ENCODE data around the gene PIH1D1. TPM values are rescaled to one million over a fixed set of nuclear protein-coding genes. Genes with fewer than 3 reads are reported as not detected.

Gene PIH1D1
- total and polyA plus RNA-seq, 2 experiments from 2014 or later = 103 to 164 TPM

DNA sequence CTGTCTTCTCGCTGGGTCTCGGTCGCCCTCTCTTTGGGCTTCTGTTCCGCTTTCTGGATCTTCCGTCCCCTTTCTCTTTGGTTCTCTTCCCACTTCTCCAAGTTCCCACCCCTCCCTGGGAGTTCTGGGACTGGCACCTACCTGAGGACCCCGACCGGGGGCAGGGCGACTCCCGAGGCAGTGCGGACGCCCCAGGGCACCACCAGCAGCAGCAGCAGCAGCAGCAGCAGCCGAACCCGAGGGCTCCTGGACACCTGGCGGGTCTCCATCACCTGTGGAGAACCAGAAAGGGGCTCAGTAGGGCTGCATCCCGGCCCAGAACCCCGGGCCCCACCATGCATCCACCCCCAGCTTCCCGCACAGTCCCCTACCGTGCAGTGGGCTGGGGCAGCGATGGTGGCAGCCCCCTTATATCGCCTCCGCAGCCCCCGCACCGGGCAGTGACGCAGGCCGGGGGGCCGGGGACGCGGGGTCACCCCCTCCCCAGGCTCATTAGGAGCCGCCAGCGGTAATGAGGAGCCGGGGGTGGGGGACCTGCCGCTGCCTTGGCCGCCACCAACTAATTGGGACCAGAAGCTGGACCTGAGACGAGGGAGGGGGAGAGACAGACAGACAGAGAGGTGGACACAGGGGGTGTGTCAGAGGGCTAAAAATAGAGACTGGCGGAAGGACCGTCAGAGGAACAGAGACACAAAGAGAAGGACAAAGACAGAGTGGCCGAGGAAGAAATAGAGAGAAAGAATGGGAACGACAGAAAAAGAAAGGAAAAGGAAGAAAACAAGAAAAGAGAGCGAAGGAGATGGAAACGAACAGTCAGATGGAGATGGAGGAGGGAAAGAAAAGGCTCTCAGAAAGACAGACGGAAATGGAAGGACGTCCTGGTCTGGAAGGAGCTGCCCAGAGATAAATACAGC, 28.3 kb downstream of the PIH1D1 start, which contains the start of gene PTH2:
TSS of gene PTH2 (minus strand) at position 371 of the 914 bp plus-strand sequence. CDS start at position 269, 102 bp downstream.
- peaks cover 73% of the 10 kb centered on the region for H3K27me3 Mint-ChIP-seq (ENCODE audit: insufficient read depth, low read depth, poor library complexity)

DNA sequence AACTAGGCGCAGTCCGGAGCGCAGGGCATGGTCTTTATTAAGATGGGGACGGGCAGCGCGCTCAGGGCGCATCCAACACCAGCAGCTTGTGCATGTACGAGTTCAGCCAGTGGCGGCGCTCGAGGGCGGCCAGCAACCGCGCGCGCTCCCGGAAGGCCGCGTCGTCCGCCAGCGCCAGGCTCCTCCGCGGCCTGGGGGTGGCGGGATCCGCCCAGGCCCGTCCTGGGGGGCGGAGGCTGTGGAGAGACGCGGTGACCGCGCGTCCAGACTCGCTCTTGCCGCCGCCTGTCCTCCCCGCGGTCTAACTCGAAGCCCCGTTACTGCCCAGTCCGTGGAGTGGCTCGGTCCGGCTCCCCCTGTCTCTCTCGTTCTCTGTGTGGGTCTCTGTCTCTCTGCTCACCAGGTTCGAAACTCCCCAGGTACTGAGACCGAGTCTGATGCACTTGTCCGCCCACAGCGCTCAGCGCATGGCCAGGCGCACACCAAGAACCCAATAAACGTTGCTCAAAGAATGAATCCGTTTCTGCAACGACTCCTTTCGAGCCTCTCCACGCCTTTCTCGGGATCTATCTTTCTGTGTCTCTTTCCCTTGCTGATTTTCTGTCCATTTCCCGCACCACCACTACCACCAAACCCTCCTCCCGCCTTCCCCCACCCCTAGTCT, 29.1 kb downstream of the PIH1D1 start:
- H3K4me2 ChIP-seq = peak overlapping the region; percentile 84
- H3K9me2 ChIP-seq (ENCODE audit: insufficient read depth) = no peaks in the 10 kb centered on the region
- H3K27ac Mint-ChIP-seq = no peak overlapping the region
- DNase-seq (ENCODE audit: low spot score) = peak; percentile 86
- peaks cover 29% of the 10 kb centered on the region for H3F3A ChIP-seq (replicated peaks; ENCODE audit: low read depth)
- H3K27ac ChIP-seq (ENCODE audit: low read depth) = no peak overlapping the region
- H2AFZ ChIP-seq = peak overlapping the region; percentile 96
- H3K4me3 ChIP-seq = peak overlapping the region; percentile 61
- H3K4me1 Mint-ChIP-seq = peaks cover 61% of the 10 kb centered on the region
- peak; percentile 51 for ATAC-seq
- H3K36me3 ChIP-seq (ENCODE audit: insufficient read depth) = no peaks in the 10 kb centered on the region
- peaks cover 4% of the 10 kb centered on the region; the same call in 1 of the 2 replicates for H4K20me1 ChIP-seq (replicated peaks; ENCODE audit: insufficient read depth)
- peaks cover 61% of the 10 kb centered on the region for H3K27me3 ChIP-seq (ENCODE audit: insufficient read depth)
- peak overlapping the region; percentile 70 for H3K4me3 Mint-ChIP-seq
- peaks cover 43% of the 10 kb centered on the region for H3K4me1 ChIP-seq (ENCODE audit: insufficient read depth)
- no peaks in the 10 kb centered on the region; the same call in 2 of the 3 replicates for H3K36me3 Mint-ChIP-seq (ENCODE audit: low read depth)
- no peaks in the 10 kb centered on the region for H3K79me2 ChIP-seq (replicated peaks; ENCODE audit: insufficient read depth)
- peaks cover 3% of the 10 kb centered on the region for H3K9me3 Mint-ChIP-seq
- TF ChIP-seq POLR2AphosphoS5 (IDR thresholded peaks at IDR 0.05; ENCODE audit: low read depth) (no peak; the same call in 1 of the 2 replicates), CREB1 (CRISPR knock-in tag; IDR thresholded peaks at IDR 0.05; ENCODE audit: low read depth) (peak; percentile 66)
- TF ChIP-seq, protein P1, sequence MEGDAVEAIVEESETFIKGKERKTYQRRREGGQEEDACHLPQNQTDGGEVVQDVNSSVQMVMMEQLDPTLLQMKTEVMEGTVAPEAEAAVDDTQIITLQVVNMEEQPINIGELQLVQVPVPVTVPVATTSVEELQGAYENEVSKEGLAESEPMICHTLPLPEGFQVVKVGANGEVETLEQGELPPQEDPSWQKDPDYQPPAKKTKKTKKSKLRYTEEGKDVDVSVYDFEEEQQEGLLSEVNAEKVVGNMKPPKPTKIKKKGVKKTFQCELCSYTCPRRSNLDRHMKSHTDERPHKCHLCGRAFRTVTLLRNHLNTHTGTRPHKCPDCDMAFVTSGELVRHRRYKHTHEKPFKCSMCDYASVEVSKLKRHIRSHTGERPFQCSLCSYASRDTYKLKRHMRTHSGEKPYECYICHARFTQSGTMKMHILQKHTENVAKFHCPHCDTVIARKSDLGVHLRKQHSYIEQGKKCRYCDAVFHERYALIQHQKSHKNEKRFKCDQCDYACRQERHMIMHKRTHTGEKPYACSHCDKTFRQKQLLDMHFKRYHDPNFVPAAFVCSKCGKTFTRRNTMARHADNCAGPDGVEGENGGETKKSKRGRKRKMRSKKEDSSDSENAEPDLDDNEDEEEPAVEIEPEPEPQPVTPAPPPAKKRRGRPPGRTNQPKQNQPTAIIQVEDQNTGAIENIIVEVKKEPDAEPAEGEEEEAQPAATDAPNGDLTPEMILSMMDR (conservative IDR thresholded peaks at IDR 0.05; ENCODE audit: low read depth in 2 of 2) = peak; percentile 58 to 78
- H3K27me3 Mint-ChIP-seq (ENCODE audit: insufficient read depth, low read depth, poor library complexity) = peaks cover 67% of the 10 kb centered on the region

More for the DNA sequence above, 28.3 kb downstream of the PIH1D1 start, which contains the start of gene PTH2:
- peaks cover 63% of the 10 kb centered on the region for H3K4me1 Mint-ChIP-seq
- peak within 1 kb of the TSS; percentile 96 for H2AFZ ChIP-seq
- no peak within 1 kb of the TSS for H3K27ac Mint-ChIP-seq
- ATAC-seq (no peak), DNase-seq (ENCODE audit: low spot score) (no peak)
- peaks cover 30% of the 10 kb centered on the region for H3F3A ChIP-seq (replicated peaks; ENCODE audit: low read depth)
- H3K9me3 Mint-ChIP-seq = peaks cover 3% of the 10 kb centered on the region
- peak within 1 kb of the TSS; percentile 61 for H3K4me3 ChIP-seq
- no peaks in the 10 kb centered on the region for H3K79me2 ChIP-seq (replicated peaks; ENCODE audit: insufficient read depth)
- H3K27ac ChIP-seq (ENCODE audit: low read depth) = no peak within 1 kb of the TSS
- peak within 1 kb of the TSS; percentile 70 for H3K4me3 Mint-ChIP-seq
- peaks cover 64% of the 10 kb centered on the region for H3K27me3 ChIP-seq (ENCODE audit: insufficient read depth)
- no peaks in the 10 kb centered on the region for H3K9me2 ChIP-seq (ENCODE audit: insufficient read depth)
- TF ChIP-seq EZH2 (IDR thresholded peaks at IDR 0.05; ENCODE audit: low read depth, unreplicated experiment) (peak; percentile 84), STAT1 (IDR thresholded peaks at IDR 0.05; ENCODE audit: unreplicated experiment) (no peak)
- no peaks in the 10 kb centered on the region for H3K36me3 ChIP-seq (ENCODE audit: insufficient read depth)
- H3K36me3 Mint-ChIP-seq (ENCODE audit: low read depth) = no peaks in the 10 kb centered on the region; the same call in 2 of the 3 replicates
- H3K4me2 ChIP-seq = peak within 1 kb of the TSS; percentile 84
- peaks cover 43% of the 10 kb centered on the region for H3K4me1 ChIP-seq (ENCODE audit: insufficient read depth)
- H4K20me1 ChIP-seq (replicated peaks; ENCODE audit: insufficient read depth) = peaks cover 4% of the 10 kb centered on the region; the same call in 1 of the 2 replicates

Measured in GM23338 (cell line).